CD14-positive monocyte (primary cell): ENCODE results near the gene CEACAM1. TPM values are rescaled to one million over a fixed set of nuclear protein-coding genes. Genes with fewer than 3 reads are reported as not detected.

Experiments
- DNase-seq, 3 donors: peaks; one replicate each; pipeline ENCODE4 v3.0.0-alpha.2; 2011 to 2022
- H2AFZ ChIP-seq: 2 replicates; pipeline ENCODE4 v1.6.0; 2012; ENCODE audit warnings: mild to moderate bottlenecking, low read depth, low read length, inconsistent platforms; ENCODE audit not compliant: insufficient read depth, poor library complexity, severe bottlenecking
- H3K27ac ChIP-seq, 2 donors: 1 replicate in 1 of 2; 2 replicates in 1 of 2; pipeline ENCODE4 v1.5.1; 2012 to 2013; ENCODE audit warnings: low read length in 2 of 2, control low read depth in 1 of 2, inconsistent platforms in 1 of 2, low read depth in 1 of 2, mild to moderate bottlenecking in 1 of 2
- H3K27me3 ChIP-seq, 2 donors: one replicate each; pipeline versions ENCODE4 v1.6.0 to v1.6.1; 2011 to 2013; ENCODE audit warnings: low read length in 2 of 2; ENCODE audit not compliant: control insufficient read depth in 2 of 2, insufficient read depth in 2 of 2
- H3K36me3 ChIP-seq, 2 donors: replicated peaks in 1 of 2; 1 replicate in 1 of 2; 2 replicates in 1 of 2; pipeline versions ENCODE4 v1.5.1 to v1.6.1; 2012 to 2013; ENCODE audit warnings: low read length in 2 of 2, control low read depth in 1 of 2, inconsistent platforms in 1 of 2, mild to moderate bottlenecking in 1 of 2; ENCODE audit not compliant: insufficient read depth in 2 of 2, control insufficient read depth in 1 of 2
- H3K4me1 ChIP-seq, 2 donors: 1 replicate in 1 of 2; 2 replicates in 1 of 2; pipeline versions ENCODE4 v1.5.1 to v1.6.1; 2012 to 2013; ENCODE audit warnings: low read length in 2 of 2, control low read depth in 1 of 2, inconsistent platforms in 1 of 2, mild to moderate bottlenecking in 1 of 2, moderate library complexity in 1 of 2; ENCODE audit not compliant: insufficient read depth in 2 of 2, control insufficient read depth in 1 of 2
- H3K4me2 ChIP-seq: replicated peaks from 2 replicates; pipeline ENCODE3; 2012; ENCODE audit warnings: low read length, moderate library complexity, mild to moderate bottlenecking; ENCODE audit not compliant: poor library complexity, severe bottlenecking; ENCODE audit errors: extremely low read depth
- H3K4me3 ChIP-seq, 3 experiments: fragments of 200-600 bp in 1 of 3; sonication (generic) in 1 of 3; replicated peaks in 1 of 3; 1 replicate in 2 of 3; 2 replicates in 1 of 3; pipeline ENCODE4 v1.5.1; 2011 to 2013; ENCODE audit warnings: low read length in 3 of 3, mild to moderate bottlenecking in 3 of 3, control low read depth in 2 of 3, low read depth in 2 of 3, inconsistent platforms in 1 of 3, moderate library complexity in 1 of 3
- H3K79me2 ChIP-seq: 2 replicates; pipeline ENCODE4 v1.6.0; 2012; ENCODE audit warnings: mild to moderate bottlenecking, control low read depth, inconsistent platforms, low read length, moderate library complexity; ENCODE audit not compliant: insufficient read depth
- H3K9ac ChIP-seq: 2 replicates; pipeline ENCODE4 v1.6.0; 2017; ENCODE audit warnings: low read length, mild to moderate bottlenecking; ENCODE audit not compliant: insufficient read depth, poor library complexity, severe bottlenecking
- H3K9me3 ChIP-seq, 2 donors: replicated peaks in 1 of 2; 1 replicate in 1 of 2; 2 replicates in 1 of 2; pipeline versions ENCODE4 v1.5.1 to v1.6.1; 2012 to 2013; ENCODE audit warnings: low read length in 2 of 2, control low read depth in 1 of 2; ENCODE audit not compliant: control insufficient read depth in 1 of 2, insufficient read depth in 1 of 2
- H4K20me1 ChIP-seq: 2 replicates; pipeline ENCODE4 v1.6.0; 2012; ENCODE audit warnings: mild to moderate bottlenecking, low read length, control low read depth, moderate library complexity; ENCODE audit not compliant: insufficient read depth
- H3K27ac Mint-ChIP-seq, 7 donors: one replicate each; pipeline ENCODE4 v1.8.0; 2020; ENCODE audit warnings: mild to moderate bottlenecking in 7 of 7, mixed read lengths in 7 of 7, moderate library complexity in 6 of 7, inconsistent platforms in 2 of 7
- H3K27me3 Mint-ChIP-seq, 3 donors: one replicate each; pipeline ENCODE4 v1.8.0; 2021 to 2022; ENCODE audit warnings: low read depth in 3 of 3, mild to moderate bottlenecking in 3 of 3, mixed read lengths in 3 of 3, moderate library complexity in 3 of 3, inconsistent platforms in 1 of 3
- H3K36me3 Mint-ChIP-seq, 2 donors: one replicate each; pipeline ENCODE4 v1.8.0; 2020; ENCODE audit warnings: mixed read lengths in 2 of 2, inconsistent platforms in 1 of 2, mild to moderate bottlenecking in 1 of 2
- H3K4me1 Mint-ChIP-seq: one replicate; pipeline ENCODE4 v1.8.0; 2020; ENCODE audit warnings: mild to moderate bottlenecking, mixed read lengths
- H3K4me3 Mint-ChIP-seq, 2 donors: one replicate each; pipeline ENCODE4 v1.8.0; 2020; ENCODE audit warnings: mild to moderate bottlenecking in 2 of 2, mixed read lengths in 2 of 2, moderate library complexity in 1 of 2
- H3K9me3 Mint-ChIP-seq, 7 donors: one replicate each; pipeline ENCODE4 v1.8.0; 2020 to 2022; ENCODE audit warnings: mixed read lengths in 7 of 7, mild to moderate bottlenecking in 6 of 7, moderate library complexity in 6 of 7, inconsistent platforms in 2 of 7
- CTCF ChIP-seq: fragments of 200-600 bp; IDR thresholded peaks from one replicate; pipeline ENCODE4 v1.8.0; 2022; ENCODE audit warnings: antibody characterized with exemption, mild to moderate bottlenecking
- WGBS: methylation state at CpG from one replicate; pipeline ENCODE4 v1.1.5; 2013; ENCODE audit warnings: missing lambda C conversion rate; ENCODE audit not compliant: insufficient coverage; 5-methylcytosine and 5-hydroxymethylcytosine counted together
- intact Hi-C, 2 donors: fragments of 100-400 bp; cut with micrococcal nuclease; formaldehyde crosslinking; loops; one replicate each; pipeline versions ENCODE4 v1.15.0 to v1.15.1; 2023
- polyA plus RNA-seq, 3 donors: library from polyadenylated mRNA; depleted of rRNA in 1 of 3; unstranded in 2 of 3; stranded (reverse) in 1 of 3; fragments of 300-500 nt in 2 of 3; fragments of >200 nt in 1 of 3; fragmentation: Illumina TruSeq in 2 of 3; gene quantifications; 1 replicate in 2 of 3; 2 replicates in 1 of 3; pipeline ENCODE4 v1.2.3, GENCODE V29; 2012 to 2021

The CEACAM1 gene
- polyA plus RNA-seq, 3 donors = 0.09 to 0.40 (median 0.22) TPM

- no peak for TF ChIP-seq CTCF
- Histone ChIP-seq H3K9ac (no peak overlapping the region), H2AFZ (no peak overlapping the region), H3K27ac (no peak overlapping the region), H3K9me3 (no peaks in the 10 kb centered on the region), H3K4me3 (no peak overlapping the region), H3K4me1 (peaks cover 0 to 3% of the 10 kb centered on the region in 2 donors), H3K79me2 (no peaks in the 10 kb centered on the region), H4K20me1 (no peaks in the 10 kb centered on the region), H3K4me2 (no peak overlapping the region), H3K27me3 (no peaks in the 10 kb centered on the region), H3K36me3 (no peaks in the 10 kb centered on the region)
- no peak overlapping the region for H3K27ac Mint-ChIP-seq
- H3K36me3 Mint-ChIP-seq = no peaks in the 10 kb centered on the region
- intact Hi-C loops = no loop called here
- H3K4me3 Mint-ChIP-seq = no peak overlapping the region
- H3K4me1 Mint-ChIP-seq = peaks cover 6% of the 10 kb centered on the region
- peaks cover 4 to 5% (median 4%) of the 10 kb centered on the region in 3 donors for H3K27me3 Mint-ChIP-seq
- no peaks in the 10 kb centered on the region for H3K9me3 Mint-ChIP-seq
- no peak for DNase-seq
These were observed 6.1 kb upstream of the CEACAM1 start for GRCh38 chr19:42534391-42534790.

GRCh38 chr19:42532891-42533290 lies 4.6 kb upstream of the CEACAM1 start:
- Mint-ChIP-seq H3K27ac (no peak overlapping the region), H3K4me3 (no peak overlapping the region), H3K36me3 (no peaks in the 10 kb centered on the region), H3K4me1 (peaks cover 13% of the 10 kb centered on the region), H3K9me3 (no peaks in the 10 kb centered on the region), H3K27me3 (peaks cover 3 to 8% (median 7%) of the 10 kb centered on the region in 3 donors)
- Histone ChIP-seq H3K9ac (no peak overlapping the region), H3K4me2 (no peak overlapping the region), H3K36me3 (no peaks in the 10 kb centered on the region), H3K27me3 (no peaks in the 10 kb centered on the region), H2AFZ (no peak overlapping the region), H3K79me2 (no peaks in the 10 kb centered on the region), H3K27ac (no peak overlapping the region), H3K4me1 (peaks cover 13 to 14% of the 10 kb centered on the region in 2 donors), H3K9me3 (no peaks in the 10 kb centered on the region), H3K4me3 (no peak overlapping the region), H4K20me1 (no peaks in the 10 kb centered on the region)
- WGBS = no CpG with 5 or more reads among the region's 2 CpGs
- no peak for DNase-seq
- intact Hi-C loops = no loop called here
- no peak for TF ChIP-seq CTCF
